ENCODE data around the gene YY1AP1. TPM values are rescaled to one million over a fixed set of nuclear protein-coding genes. Genes with fewer than 3 reads are reported as not detected.

Gene YY1AP1
- polyA plus RNA-seq, 3 donors: 14.0 to 93.4 (median 24.3) TPM

GRCh38 chr1:155646307-155646706 is 42.3 kb downstream of the YY1AP1 start:
- H3K79me2 ChIP-seq (ENCODE audit: insufficient read depth, low read length): no peaks in the 10 kb centered on the region
- peak; percentile 15 to 59 (median 53) for DNase-seq
- peak overlapping the region; percentile 19 for H3K4me2 ChIP-seq (replicated peaks; ENCODE audit: extremely low read depth, low read length, poor library complexity, severe bottlenecking)
- H2AFZ ChIP-seq (ENCODE audit: insufficient read depth, low read depth, low read length, poor library complexity, severe bottlenecking): no peak overlapping the region
- H3K4me1 Mint-ChIP-seq: peaks cover 39% of the 10 kb centered on the region
- WGBS (ENCODE audit: insufficient coverage): 40% methylated on average over 1 of the region's 2 CpGs
- no peaks in the 10 kb centered on the region for H3K36me3 Mint-ChIP-seq
- H3K27me3 ChIP-seq (ENCODE audit: control insufficient read depth in 2 of 2, insufficient read depth in 2 of 2, low read length in 2 of 2): no peaks in the 10 kb centered on the region
- H3K4me1 ChIP-seq (ENCODE audit: control insufficient read depth in 1 of 2, insufficient read depth in 2 of 2, low read length in 2 of 2): peaks cover 41 to 47% of the 10 kb centered on the region in 2 donors
- peak overlapping the region in 1 of 2 donors; percentile 13 for H3K4me3 Mint-ChIP-seq
- H3K27me3 Mint-ChIP-seq (ENCODE audit: low read depth in 3 of 3): peaks cover 3 to 6% (median 4%) of the 10 kb centered on the region in 3 donors
- no peak overlapping the region for H3K9ac ChIP-seq (ENCODE audit: insufficient read depth, low read length, poor library complexity, severe bottlenecking)
- H3K27ac Mint-ChIP-seq: peak overlapping the region in 5 of 7 donors; percentile 37 to 79 (median 70)
- intact Hi-C loops (cut with micrococcal nuclease): no loop called here
- H3K27ac ChIP-seq (ENCODE audit: low read depth in 1 of 2, low read length in 2 of 2): no peak overlapping the region
- peaks cover 20 to 46% (median 40%) of the 10 kb centered on the region in 7 donors for H3K9me3 Mint-ChIP-seq
- TF ChIP-seq, protein P1, sequence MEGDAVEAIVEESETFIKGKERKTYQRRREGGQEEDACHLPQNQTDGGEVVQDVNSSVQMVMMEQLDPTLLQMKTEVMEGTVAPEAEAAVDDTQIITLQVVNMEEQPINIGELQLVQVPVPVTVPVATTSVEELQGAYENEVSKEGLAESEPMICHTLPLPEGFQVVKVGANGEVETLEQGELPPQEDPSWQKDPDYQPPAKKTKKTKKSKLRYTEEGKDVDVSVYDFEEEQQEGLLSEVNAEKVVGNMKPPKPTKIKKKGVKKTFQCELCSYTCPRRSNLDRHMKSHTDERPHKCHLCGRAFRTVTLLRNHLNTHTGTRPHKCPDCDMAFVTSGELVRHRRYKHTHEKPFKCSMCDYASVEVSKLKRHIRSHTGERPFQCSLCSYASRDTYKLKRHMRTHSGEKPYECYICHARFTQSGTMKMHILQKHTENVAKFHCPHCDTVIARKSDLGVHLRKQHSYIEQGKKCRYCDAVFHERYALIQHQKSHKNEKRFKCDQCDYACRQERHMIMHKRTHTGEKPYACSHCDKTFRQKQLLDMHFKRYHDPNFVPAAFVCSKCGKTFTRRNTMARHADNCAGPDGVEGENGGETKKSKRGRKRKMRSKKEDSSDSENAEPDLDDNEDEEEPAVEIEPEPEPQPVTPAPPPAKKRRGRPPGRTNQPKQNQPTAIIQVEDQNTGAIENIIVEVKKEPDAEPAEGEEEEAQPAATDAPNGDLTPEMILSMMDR (IDR thresholded peaks at IDR 0.05): no peak
- H3K36me3 ChIP-seq (replicated peaks in 1 of 2; ENCODE audit: control insufficient read depth in 1 of 2, insufficient read depth in 2 of 2, low read length in 2 of 2): no peaks in the 10 kb centered on the region
- no peaks in the 10 kb centered on the region for H4K20me1 ChIP-seq (ENCODE audit: insufficient read depth, low read length)
- no peak overlapping the region for H3K4me3 ChIP-seq (replicated peaks in 1 of 3; ENCODE audit: low read depth in 2 of 3, low read length in 3 of 3)
- peaks cover 39 to 40% of the 10 kb centered on the region in 2 donors for H3K9me3 ChIP-seq (replicated peaks in 1 of 2; ENCODE audit: control insufficient read depth in 1 of 2, insufficient read depth in 1 of 2, low read length in 2 of 2)

GRCh38 chr1:155645648-155646047 is 42.9 kb downstream of the YY1AP1 start:
- Histone ChIP-seq H3K4me2 (replicated peaks; ENCODE audit: extremely low read depth, low read length, poor library complexity, severe bottlenecking) (no peak overlapping the region), H3K9me3 (replicated peaks in 1 of 2; ENCODE audit: control insufficient read depth in 1 of 2, insufficient read depth in 1 of 2, low read length in 2 of 2) (peaks cover 35 to 37% of the 10 kb centered on the region in 2 donors), H3K27ac (ENCODE audit: low read depth in 1 of 2, low read length in 2 of 2) (no peak overlapping the region), H3K36me3 (replicated peaks in 1 of 2; ENCODE audit: control insufficient read depth in 1 of 2, insufficient read depth in 2 of 2, low read length in 2 of 2) (no peaks in the 10 kb centered on the region), H4K20me1 (ENCODE audit: insufficient read depth, low read length) (no peaks in the 10 kb centered on the region), H3K4me3 (replicated peaks in 1 of 3; ENCODE audit: low read depth in 2 of 3, low read length in 3 of 3) (no peak overlapping the region), H3K79me2 (ENCODE audit: insufficient read depth, low read length) (no peaks in the 10 kb centered on the region), H3K9ac (ENCODE audit: insufficient read depth, low read length, poor library complexity, severe bottlenecking) (no peak overlapping the region), H3K4me1 (ENCODE audit: control insufficient read depth in 1 of 2, insufficient read depth in 2 of 2, low read length in 2 of 2) (peaks cover 41 to 47% of the 10 kb centered on the region in 2 donors), H3K27me3 (ENCODE audit: control insufficient read depth in 2 of 2, insufficient read depth in 2 of 2, low read length in 2 of 2) (no peaks in the 10 kb centered on the region), H2AFZ (ENCODE audit: insufficient read depth, low read depth, low read length, poor library complexity, severe bottlenecking) (no peak overlapping the region)
- TF ChIP-seq, protein P1 (IDR thresholded peaks at IDR 0.05): no peak
- H3K27me3 Mint-ChIP-seq (ENCODE audit: low read depth in 3 of 3): peaks cover 3 to 6% (median 5%) of the 10 kb centered on the region in 3 donors
- 71% methylated on average over 6 of the region's 6 CpGs for WGBS (ENCODE audit: insufficient coverage)
- H3K36me3 Mint-ChIP-seq: no peaks in the 10 kb centered on the region
- intact Hi-C loops (cut with micrococcal nuclease): no loop called here
- H3K4me3 Mint-ChIP-seq: no peak overlapping the region
- peak overlapping the region in 2 of 7 donors; percentile 66 to 79 for H3K27ac Mint-ChIP-seq
- peaks cover 18 to 44% (median 35%) of the 10 kb centered on the region in 7 donors for H3K9me3 Mint-ChIP-seq
- H3K4me1 Mint-ChIP-seq: peaks cover 39% of the 10 kb centered on the region
- peak in 1 of 3 donors; percentile 18 for DNase-seq

Data from CD14-positive monocyte (primary cell).